Mammary epithelial cell (primary cell): Measurements from ENCODE around the gene SOD3.

Experiments
- CTCF ChIP-seq, 2 donors: IDR thresholded peaks in 1 of 2; conservative IDR thresholded peaks in 1 of 2; 2 replicates each; pipeline ENCODE4 v1.5.1; 2011 to 2012; ENCODE audit warnings: inconsistent platforms in 2 of 2, low read length in 2 of 2, mild to moderate bottlenecking in 2 of 2, control low read depth in 1 of 2, low read depth in 1 of 2; ENCODE audit not compliant: insufficient read depth in 1 of 2; ENCODE audit errors: extremely low read depth in 1 of 2
- EZH2 ChIP-seq: IDR thresholded peaks from 2 replicates; pipeline ENCODE4 v1.6.1; 2012; ENCODE audit warnings: low read length, inconsistent platforms, borderline replicate concordance

- TF ChIP-seq EZH2 (no peak), CTCF (conservative IDR thresholded peaks at IDR 0.05 in 1 of 2, IDR thresholded peaks at IDR 0.05 in 1 of 2; ENCODE audit: extremely low read depth in 1 of 2, insufficient read depth in 1 of 2, low read depth in 1 of 2, low read length in 2 of 2) (peak; percentile 38 to 73)
Measured at GRCh38 chr4:24793219-24794005, 2.0 kb upstream of the SOD3 start.
